Natural killer cell (primary cell): ENCODE results near the gene S100A5. TPM values are rescaled to one million over a fixed set of nuclear protein-coding genes. Genes with fewer than 3 reads are reported as not detected.
"Not testable (repeated sequence)": the region's sequence is repeated elsewhere in the genome, so short reads cannot be mapped to it uniquely, and the experiment has no call there.

ENCODE experiments used
- ATAC-seq, 3 donors: fragments of 150-1000 bp in 2 of 3; fragments of 200-7000 bp in 1 of 3; cut with Tn5 transposase; 1 replicate in 1 of 3; 2 replicates in 2 of 3; pipeline ENCODE4 v1.10.0; 2021; ENCODE audit warnings: mild to moderate bottlenecking in 2 of 3, moderate library complexity in 2 of 3
- DNase-seq, 2 donors: peaks; one replicate each; pipeline versions ENCODE4 v3.0.0 to v3.0.0-alpha.2; 2013 to 2021; ENCODE audit warnings: mixed read lengths in 1 of 2
- H3K27ac ChIP-seq: one replicate; pipeline ENCODE4 v1.5.1; 2013; ENCODE audit warnings: mild to moderate bottlenecking, low read length
- H3K27me3 ChIP-seq: one replicate; pipeline ENCODE4 v1.6.1; 2013; ENCODE audit warnings: low read length; ENCODE audit not compliant: control insufficient read depth, insufficient read depth
- H3K36me3 ChIP-seq: one replicate; pipeline ENCODE4 v1.6.1; 2013; ENCODE audit warnings: low read length; ENCODE audit not compliant: control insufficient read depth, insufficient read depth
- H3K4me1 ChIP-seq: one replicate; pipeline ENCODE4 v1.6.1; 2013; ENCODE audit warnings: low read length; ENCODE audit not compliant: control insufficient read depth, insufficient read depth
- H3K4me3 ChIP-seq: one replicate; pipeline ENCODE4 v1.5.1; 2013; ENCODE audit warnings: low read length
- H3K9me3 ChIP-seq: one replicate; pipeline ENCODE4 v1.6.1; 2013; ENCODE audit warnings: low read length; ENCODE audit not compliant: control insufficient read depth, insufficient read depth
- H3K27ac Mint-ChIP-seq, 2 donors: one replicate each; pipeline ENCODE4 v1.8.0; 2022; ENCODE audit warnings: mild to moderate bottlenecking in 2 of 2, mixed read lengths in 2 of 2, moderate library complexity in 1 of 2
- H3K27me3 Mint-ChIP-seq, 2 donors: one replicate each; pipeline ENCODE4 v1.8.0; 2022; ENCODE audit warnings: low read depth in 2 of 2, mixed read lengths in 2 of 2
- H3K36me3 Mint-ChIP-seq: one replicate; pipeline ENCODE4 v1.8.0; 2022; ENCODE audit warnings: mixed read lengths
- H3K4me1 Mint-ChIP-seq, 2 donors: one replicate each; pipeline ENCODE4 v1.8.0; 2022; ENCODE audit warnings: mixed read lengths in 2 of 2
- H3K4me3 Mint-ChIP-seq: one replicate; pipeline ENCODE4 v1.8.0; 2022; ENCODE audit warnings: mild to moderate bottlenecking, moderate library complexity, mixed read lengths
- H3K9me3 Mint-ChIP-seq, 2 donors: one replicate each; pipeline ENCODE4 v1.8.0; 2022; ENCODE audit warnings: mixed read lengths in 2 of 2
- WGBS: methylation state at CpG from one replicate; pipeline ENCODE4 v1.1.7; 2013; ENCODE audit warnings: missing lambda C conversion rate; ENCODE audit not compliant: insufficient coverage; 5-methylcytosine and 5-hydroxymethylcytosine counted together
- intact Hi-C: fragments of 100-400 bp; cut with micrococcal nuclease; formaldehyde crosslinking; loops from one replicate; pipeline ENCODE4 v1.14.2; 2022
- total RNA-seq, 4 donors: library from RNA; stranded (reverse); fragments of 120-200 nt in 1 of 4; gene quantifications; one replicate each; pipeline versions ENCODE4 v1.2.3 to v1.2.4, GENCODE V29; 2013 to 2022
- TF ChIP-seq, protein P1 (sequence below): fragments of 200-600 bp; IDR thresholded peaks from one replicate; pipeline ENCODE4 v1.8.0; 2022; ENCODE audit warnings: antibody characterized with exemption

S100A5 gene
- total RNA-seq, 3 donors from 2014 or later (not counting 1 experiment from before 2014, with no cell fraction given) = not detected

- H3K4me1 Mint-ChIP-seq = peaks cover 0 to 5% of the 10 kb centered on the region in 2 donors
- no peaks in the 10 kb centered on the region for H3K36me3 ChIP-seq
- no peak for ATAC-seq
- TF ChIP-seq, protein P1, sequence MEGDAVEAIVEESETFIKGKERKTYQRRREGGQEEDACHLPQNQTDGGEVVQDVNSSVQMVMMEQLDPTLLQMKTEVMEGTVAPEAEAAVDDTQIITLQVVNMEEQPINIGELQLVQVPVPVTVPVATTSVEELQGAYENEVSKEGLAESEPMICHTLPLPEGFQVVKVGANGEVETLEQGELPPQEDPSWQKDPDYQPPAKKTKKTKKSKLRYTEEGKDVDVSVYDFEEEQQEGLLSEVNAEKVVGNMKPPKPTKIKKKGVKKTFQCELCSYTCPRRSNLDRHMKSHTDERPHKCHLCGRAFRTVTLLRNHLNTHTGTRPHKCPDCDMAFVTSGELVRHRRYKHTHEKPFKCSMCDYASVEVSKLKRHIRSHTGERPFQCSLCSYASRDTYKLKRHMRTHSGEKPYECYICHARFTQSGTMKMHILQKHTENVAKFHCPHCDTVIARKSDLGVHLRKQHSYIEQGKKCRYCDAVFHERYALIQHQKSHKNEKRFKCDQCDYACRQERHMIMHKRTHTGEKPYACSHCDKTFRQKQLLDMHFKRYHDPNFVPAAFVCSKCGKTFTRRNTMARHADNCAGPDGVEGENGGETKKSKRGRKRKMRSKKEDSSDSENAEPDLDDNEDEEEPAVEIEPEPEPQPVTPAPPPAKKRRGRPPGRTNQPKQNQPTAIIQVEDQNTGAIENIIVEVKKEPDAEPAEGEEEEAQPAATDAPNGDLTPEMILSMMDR = no peak
- H3K4me3 ChIP-seq = no peak overlapping the region
- H3K4me1 ChIP-seq = no peaks in the 10 kb centered on the region
- DNase-seq = no peak
- WGBS = 61% methylated on average over 3 of the region's 3 CpGs
- H3K36me3 Mint-ChIP-seq = no peaks in the 10 kb centered on the region
- H3K4me3 Mint-ChIP-seq = no peak overlapping the region
- no peak overlapping the region for H3K27ac ChIP-seq
- no peaks in the 10 kb centered on the region for H3K27me3 Mint-ChIP-seq
- H3K27me3 ChIP-seq = no peaks in the 10 kb centered on the region
- intact Hi-C loops = no loop called here
- no peaks in the 10 kb centered on the region for H3K9me3 Mint-ChIP-seq
- no peak overlapping the region for H3K27ac Mint-ChIP-seq
- H3K9me3 ChIP-seq = no peaks in the 10 kb centered on the region
Observed at GRCh38 chr1:153525088-153525728, 15.5 kb downstream of the S100A5 start.

DNA sequence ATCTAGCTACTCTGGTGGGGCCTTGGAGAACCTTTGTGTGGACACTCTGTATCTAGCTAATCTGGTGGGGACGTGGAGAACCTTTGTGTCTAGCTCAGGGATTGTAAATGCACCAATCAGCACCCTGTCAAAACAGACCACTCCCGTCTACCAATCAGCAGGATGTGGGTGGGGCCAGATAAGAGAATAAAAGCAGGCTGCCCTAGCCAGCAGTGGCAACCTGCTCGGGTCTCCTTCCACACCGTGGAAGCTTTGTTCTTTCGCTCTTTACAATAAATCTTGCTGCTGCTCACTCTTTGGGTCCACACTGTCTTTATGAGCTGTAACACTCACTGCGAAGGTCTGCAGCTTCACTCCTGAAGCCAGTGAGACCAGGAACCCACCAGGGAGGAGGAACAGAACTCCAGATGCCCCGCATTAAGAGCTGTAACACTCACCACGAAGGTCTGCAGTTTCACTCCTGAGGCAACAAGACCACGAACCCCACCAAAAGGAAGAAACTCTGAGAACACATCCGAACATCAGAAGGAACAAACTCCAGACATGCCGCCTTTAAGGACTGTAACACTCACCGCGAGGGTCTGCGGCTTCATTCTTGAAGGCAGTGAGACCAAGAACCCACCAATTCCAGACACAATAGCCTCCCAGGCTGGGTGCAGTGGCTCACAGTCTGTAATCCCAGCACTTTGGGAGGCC, 18.2 kb downstream of the S100A5 start:
- H3K36me3 ChIP-seq, H3K9me3 Mint-ChIP-seq, DNase-seq, H3K36me3 Mint-ChIP-seq, H3K27ac Mint-ChIP-seq, H3K27me3 ChIP-seq, H3K4me3 Mint-ChIP-seq, H3K27ac ChIP-seq, H3K4me3 ChIP-seq, H3K27me3 Mint-ChIP-seq, H3K4me1 Mint-ChIP-seq, intact Hi-C loops, H3K9me3 ChIP-seq, ATAC-seq, H3K4me1 ChIP-seq: not testable (repeated sequence)
- 53% methylated on average over 13 of the region's 14 CpGs for WGBS

GRCh38 chr1:153521808-153522207, 18.9 kb downstream of the S100A5 start:
- WGBS = 98% methylated on average over 37 of the region's 37 CpGs

DNA sequence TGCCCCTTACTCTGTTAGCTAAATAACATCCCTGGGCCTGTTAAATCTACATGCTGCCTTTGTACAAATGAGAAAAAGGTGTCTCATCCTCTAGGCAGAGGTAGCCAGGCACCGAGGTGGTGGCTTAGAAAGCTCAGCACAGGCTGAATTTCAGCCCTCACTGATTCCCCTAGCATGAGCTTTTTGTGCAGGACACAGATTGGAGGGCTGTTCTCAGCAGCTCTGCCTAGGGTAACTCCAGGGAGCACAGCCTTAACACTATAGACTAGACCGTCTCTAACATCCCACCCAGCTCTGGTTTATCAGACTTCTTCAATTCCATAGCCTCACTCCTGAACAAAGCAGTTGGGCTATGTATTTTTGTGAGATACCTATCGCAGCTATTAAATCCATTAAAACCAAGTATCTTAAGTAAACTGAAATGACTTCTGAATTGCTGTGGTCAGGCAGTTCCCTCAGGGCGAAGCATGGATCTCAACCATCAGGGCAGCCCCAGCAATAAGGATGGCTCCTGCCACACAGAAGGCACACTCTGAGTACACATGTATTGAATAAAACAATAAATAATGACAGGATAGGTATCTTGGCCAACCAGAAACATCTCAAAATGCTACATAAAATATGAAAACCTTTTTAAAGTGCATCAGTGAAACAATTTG, 19.8 kb downstream of the S100A5 start:
- no peak overlapping the region for H3K4me3 ChIP-seq
- no peak for DNase-seq
- TF ChIP-seq, protein P1 = no peak
- ATAC-seq = no peak
- Mint-ChIP-seq H3K4me1 (peaks cover 0 to 9% of the 10 kb centered on the region in 2 donors), H3K9me3 (no peaks in the 10 kb centered on the region), H3K27ac (no peak overlapping the region), H3K4me3 (no peak overlapping the region), H3K36me3 (no peaks in the 10 kb centered on the region), H3K27me3 (no peaks in the 10 kb centered on the region)
- H3K4me1 ChIP-seq = no peaks in the 10 kb centered on the region
- H3K27ac ChIP-seq = no peak overlapping the region
- intact Hi-C loops = no loop called here
- H3K9me3 ChIP-seq = no peaks in the 10 kb centered on the region
- WGBS = 86% methylated on average over 3 of the region's 4 CpGs
- no peaks in the 10 kb centered on the region for H3K27me3 ChIP-seq
- H3K36me3 ChIP-seq = no peaks in the 10 kb centered on the region

More at GRCh38 chr1:153521808-153522207, 18.9 kb downstream of the S100A5 start:
- H3K4me1 ChIP-seq, H3K9me3 Mint-ChIP-seq, H3K27me3 ChIP-seq, H3K36me3 Mint-ChIP-seq, intact Hi-C loops, H3K36me3 ChIP-seq, DNase-seq, H3K4me3 Mint-ChIP-seq, H3K27me3 Mint-ChIP-seq, H3K4me1 Mint-ChIP-seq, H3K4me3 ChIP-seq, H3K27ac Mint-ChIP-seq, H3K9me3 ChIP-seq, H3K27ac ChIP-seq, ATAC-seq: not testable (repeated sequence)

- not testable (repeated sequence) for DNase-seq, H3K9me3 Mint-ChIP-seq
- WGBS = 96% methylated on average over 4 of the region's 5 CpGs
Observed at GRCh38 chr1:153520137-153520691, 20.5 kb downstream of the S100A5 start.

More at GRCh38 chr1:153520137-153520691, 20.5 kb downstream of the S100A5 start:
- H3K4me3 ChIP-seq, H3K36me3 ChIP-seq, H3K4me3 Mint-ChIP-seq, ATAC-seq, H3K4me1 ChIP-seq, H3K9me3 ChIP-seq, H3K27ac Mint-ChIP-seq, H3K4me1 Mint-ChIP-seq, H3K27me3 ChIP-seq, H3K36me3 Mint-ChIP-seq, intact Hi-C loops, H3K27me3 Mint-ChIP-seq, H3K27ac ChIP-seq: not testable (repeated sequence)
